KMS-11 (cell line): ENCODE measurements around the gene MBOAT1.

Experiments used
- H2AFZ ChIP-seq: fragments of 200-600 bp; sonication (generic); 2 replicates; pipeline ENCODE4 v1.6.1; 2016; ENCODE audit warnings: antibody characterized with exemption, mixed run types, low read depth
- H3K27ac ChIP-seq: fragments of 200-600 bp; sonication (generic); 2 replicates; pipeline ENCODE4 v1.6.1; 2016; ENCODE audit warnings: mild to moderate bottlenecking, mixed run types
- H3K27me3 ChIP-seq: fragments of 200-600 bp; sonication (generic); 2 replicates; pipeline ENCODE4 v1.6.1; 2017; ENCODE audit warnings: mild to moderate bottlenecking, low read depth, mixed run types, moderate library complexity; ENCODE audit not compliant: insufficient read depth
- H3K36me3 ChIP-seq: fragments of 200-600 bp; sonication (generic); 2 replicates; pipeline ENCODE4 v1.6.1; 2017; ENCODE audit warnings: mild to moderate bottlenecking, mixed run types; ENCODE audit not compliant: insufficient read depth
- H3K4me1 ChIP-seq: fragments of 200-600 bp; sonication (generic); 2 replicates; pipeline ENCODE4 v1.6.1; 2016; ENCODE audit warnings: mild to moderate bottlenecking, low read depth, mixed run types; ENCODE audit not compliant: poor library complexity, severe bottlenecking
- H3K4me2 ChIP-seq: fragments of 200-600 bp; sonication (generic); 2 replicates; pipeline ENCODE4 v1.7.0; 2016; ENCODE audit warnings: mild to moderate bottlenecking, mixed run types
- H3K4me3 ChIP-seq: fragments of 200-600 bp; sonication (generic); IDR thresholded peaks from 2 replicates; pipeline ENCODE4 v1.6.1; 2017; ENCODE audit warnings: low read depth, low read length, mixed read lengths; ENCODE audit not compliant: insufficient read depth
- H3K79me2 ChIP-seq: fragments of 200-600 bp; sonication (generic); 2 replicates; pipeline ENCODE4 v1.6.1; 2016; ENCODE audit warnings: low read depth, mixed run types; ENCODE audit not compliant: insufficient read depth
- H3K9ac ChIP-seq: fragments of 200-600 bp; sonication (generic); 2 replicates; pipeline ENCODE4 v1.6.1; 2016; ENCODE audit warnings: mild to moderate bottlenecking, mixed run types
- H4K20me1 ChIP-seq: fragments of 200-600 bp; sonication (generic); 2 replicates; pipeline ENCODE4 v1.6.1; 2016; ENCODE audit warnings: mild to moderate bottlenecking, mixed run types; ENCODE audit not compliant: insufficient read depth
- CTCF ChIP-seq: fragments of 200-600 bp; sonication (generic); conservative IDR thresholded peaks from 2 replicates; pipeline ENCODE4 v1.6.1; 2017; ENCODE audit warnings: low read depth, mild to moderate bottlenecking, antibody characterized with exemption, low read length, moderate library complexity, mixed read lengths

MBOAT1 gene

DNA sequence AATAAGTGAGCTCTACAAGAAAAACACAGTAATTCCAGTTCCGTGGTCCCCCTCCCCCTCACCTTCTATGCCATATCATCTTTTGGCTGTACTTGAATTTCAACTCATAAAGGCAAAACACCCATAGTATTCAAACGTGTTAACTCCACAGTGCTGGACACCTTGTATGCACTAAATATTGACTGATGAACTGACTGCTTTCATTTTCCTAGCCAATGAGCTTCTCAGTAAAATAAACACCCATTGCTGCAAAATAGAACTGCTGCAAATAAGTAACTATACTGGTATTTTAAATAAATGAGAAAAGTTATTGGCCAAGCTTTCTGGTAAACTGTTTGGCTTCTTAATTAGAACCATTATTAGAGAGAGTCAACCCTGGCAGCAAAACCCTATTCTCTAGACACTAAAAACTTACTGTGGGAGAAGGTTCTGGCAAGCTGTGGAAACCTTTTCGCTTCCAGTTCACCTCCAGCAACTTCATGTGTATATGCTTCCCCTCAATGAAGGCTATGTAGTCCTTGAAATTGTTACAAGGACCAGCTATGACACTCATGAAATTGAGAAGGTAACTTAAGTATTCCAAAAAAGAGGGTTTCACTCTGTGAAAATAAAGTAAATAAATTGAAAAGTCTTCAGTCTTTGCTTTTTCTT is 86.0 kb downstream of the MBOAT1 start:
- no peaks in the 10 kb centered on the region for H3K27me3 ChIP-seq
- no peak overlapping the region for H3K4me3 ChIP-seq
- no peak overlapping the region for H3K9ac ChIP-seq
- no peaks in the 10 kb centered on the region for H3K36me3 ChIP-seq
- H3K4me2 ChIP-seq, result no peak overlapping the region
- no peaks in the 10 kb centered on the region for H3K79me2 ChIP-seq
- H2AFZ ChIP-seq, result no peak overlapping the region
- no peaks in the 10 kb centered on the region for H4K20me1 ChIP-seq
- no peak for TF ChIP-seq CTCF
- H3K4me1 ChIP-seq, result peaks cover 44% of the 10 kb centered on the region
- H3K27ac ChIP-seq, result no peak overlapping the region

GRCh38 chr6:20124545-20124944 is 87.7 kb downstream of the MBOAT1 start:
- no peaks in the 10 kb centered on the region for H4K20me1 ChIP-seq
- TF ChIP-seq CTCF, result no peak
- no peaks in the 10 kb centered on the region for H3K79me2 ChIP-seq
- H3K4me1 ChIP-seq, result peaks cover 27% of the 10 kb centered on the region
- H3K9ac ChIP-seq, result no peak overlapping the region
- no peak overlapping the region for H2AFZ ChIP-seq
- no peaks in the 10 kb centered on the region for H3K27me3 ChIP-seq
- no peaks in the 10 kb centered on the region for H3K36me3 ChIP-seq
- H3K4me2 ChIP-seq, result no peak overlapping the region
- H3K4me3 ChIP-seq, result no peak overlapping the region
- no peak overlapping the region for H3K27ac ChIP-seq

GRCh38 chr6:20119485-20119884 is 92.8 kb downstream of the MBOAT1 start:
- H2AFZ ChIP-seq, result no peak overlapping the region
- no peak overlapping the region for H3K9ac ChIP-seq
- H3K4me1 ChIP-seq, result no peaks in the 10 kb centered on the region
- H3K4me2 ChIP-seq, result no peak overlapping the region
- no peaks in the 10 kb centered on the region for H3K27me3 ChIP-seq
- no peak overlapping the region for H3K4me3 ChIP-seq
- H4K20me1 ChIP-seq, result no peaks in the 10 kb centered on the region
- H3K79me2 ChIP-seq, result no peaks in the 10 kb centered on the region
- no peak for TF ChIP-seq CTCF
- H3K36me3 ChIP-seq, result no peaks in the 10 kb centered on the region
- no peak overlapping the region for H3K27ac ChIP-seq

DNA sequence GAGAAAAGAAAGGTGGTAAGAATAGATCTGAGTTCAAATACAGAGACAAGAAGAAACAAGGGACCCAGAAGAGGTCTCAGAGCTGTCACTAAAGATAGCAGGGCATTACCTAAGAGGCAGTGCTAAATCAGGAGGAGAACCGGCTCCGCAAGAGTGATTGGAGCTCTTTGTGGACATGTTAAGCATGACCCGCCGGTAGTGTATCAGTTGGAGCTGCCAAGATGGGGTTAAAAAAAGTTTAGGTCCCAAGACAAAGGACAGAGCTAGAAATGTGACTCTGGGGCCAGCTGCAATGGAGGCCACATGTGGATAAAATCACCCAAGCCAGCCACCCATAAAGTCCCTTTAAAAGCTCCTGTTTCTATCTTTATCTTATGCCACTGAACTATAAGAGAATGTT is 93.4 kb downstream of the MBOAT1 start:
- Histone ChIP-seq H2AFZ (no peak overlapping the region), H3K27me3 (no peaks in the 10 kb centered on the region), H3K79me2 (no peaks in the 10 kb centered on the region), H3K27ac (no peak overlapping the region), H3K4me3 (no peak overlapping the region), H3K36me3 (no peaks in the 10 kb centered on the region), H3K4me1 (peaks cover 2% of the 10 kb centered on the region), H4K20me1 (no peaks in the 10 kb centered on the region), H3K4me2 (no peak overlapping the region), H3K9ac (no peak overlapping the region)
- TF ChIP-seq CTCF, result no peak
